BJ (cell line): ENCODE measurements around the gene PIN4. TPM values are rescaled to one million over a fixed set of nuclear protein-coding genes. Genes with fewer than 3 reads are reported as not detected.

ENCODE experiments used
- CTCF ChIA-PET: fragments of 350-600 bp; formaldehyde crosslinking; extraction: SDS; loops from one replicate; lab custom pipeline; 2021; ENCODE audit warnings: antibody characterized with exemption, inconsistent platforms; lab: Yijun Ruan, JAX
- POLR2A ChIA-PET: fragments of 300-600 bp; sonication (Branson Sonifier 250); formaldehyde crosslinking; extraction: SDS; loops from one replicate; lab custom pipeline; 2021; ENCODE audit warnings: antibody characterized with exemption; lab: Charles Lee
- DNase-seq: peaks from one replicate; pipeline ENCODE4 v3.0.0-alpha.2; 2011; ENCODE audit warnings: low read depth
- H3K27me3 ChIP-seq: 2 replicates; pipeline ENCODE4 v1.6.0; 2011; ENCODE audit warnings: low read length; ENCODE audit not compliant: control insufficient read depth, insufficient read depth
- H3K36me3 ChIP-seq: 2 replicates; pipeline ENCODE4 v1.5.1; 2011; ENCODE audit warnings: low read length; ENCODE audit not compliant: control insufficient read depth, insufficient read depth
- H3K4me3 ChIP-seq: 2 replicates; pipeline ENCODE4 v1.5.1; 2011; ENCODE audit warnings: low read depth, mild to moderate bottlenecking, control low read depth, low read length
- CTCF ChIP-seq: IDR thresholded peaks from 2 replicates; pipeline ENCODE4 v1.5.1; 2011; ENCODE audit warnings: low read depth, mild to moderate bottlenecking, control low read depth, inconsistent platforms, low read length, moderate library complexity; ENCODE audit not compliant: insufficient read depth
- polyA plus RNA-seq: library from polyadenylated mRNA; depleted of rRNA; stranded (reverse); fragments of >200 nt; gene quantifications from 2 replicates; pipeline ENCODE4 v1.2.3, GENCODE V29; 2011

The PIN4 gene
- polyA plus RNA-seq, 1 experiment, result 6.5 TPM

DNA sequence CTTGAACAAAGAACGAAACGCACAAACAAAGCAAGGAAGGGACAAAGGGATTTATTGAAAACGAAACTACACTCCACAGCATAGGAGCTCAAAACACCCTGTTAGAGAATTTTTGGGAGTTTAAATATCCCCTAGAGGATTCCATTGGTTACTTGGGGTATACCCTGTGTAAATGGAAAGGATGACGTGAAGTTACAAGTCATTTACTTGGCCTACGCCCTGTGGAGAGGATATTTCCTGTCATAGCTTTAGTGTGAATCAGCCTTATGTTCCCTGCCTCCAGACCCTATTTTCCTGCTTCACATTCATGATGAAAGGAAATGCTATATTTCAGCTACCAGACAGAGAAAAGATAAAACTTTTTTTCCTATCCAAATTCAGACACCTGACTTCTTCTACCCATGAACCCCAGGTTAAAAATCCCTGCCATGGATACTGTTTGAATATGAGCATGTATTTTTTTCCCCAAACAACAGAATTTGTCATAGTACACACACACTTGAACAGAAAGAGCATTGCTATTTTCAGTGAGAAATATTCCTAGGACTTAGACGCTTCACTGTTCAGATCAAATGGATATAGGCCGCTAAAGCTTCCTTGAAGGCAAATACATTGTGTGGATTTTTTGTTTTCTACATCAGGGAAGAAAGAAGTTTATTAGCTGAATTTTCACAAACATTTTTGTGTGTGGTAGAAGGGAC, 20.4 kb downstream of the PIN4 start:
- H3K27me3 ChIP-seq, result no peaks in the 10 kb centered on the region
- ChIA-PET CTCF (interaction anchor here (1.2 kb wide), 1 partner anchor 204 kb away, joined by 3 read pairs; no protein-coding TSS in a partner anchor), POLR2A (interaction anchor here (0.6 kb wide), 1 partner anchor 70 kb away, joined by 4 read pairs; the partner anchor contains the start of gene RTL5)
- no peak overlapping the region for H3K4me3 ChIP-seq
- H3K36me3 ChIP-seq, result peaks cover 2% of the 10 kb centered on the region; the same call in 1 of the 2 replicates
- TF ChIP-seq CTCF, result no peak
- DNase-seq, result peak; percentile 33

GRCh38 chrX:72202792-72203401, 21.3 kb downstream of the PIN4 start:
- Histone ChIP-seq H3K27me3 (no peaks in the 10 kb centered on the region), H3K36me3 (peaks cover 2% of the 10 kb centered on the region; the same call in 1 of the 2 replicates), H3K4me3 (no peak overlapping the region)
- CTCF ChIA-PET, result interaction anchor here (0.6 to 1.2 kb wide), 2 partner anchors 15 to 204 kb away, joined by 3 read pairs; no protein-coding TSS in a partner anchor
- TF ChIP-seq CTCF, result no peak
- DNase-seq, result no peak
- POLR2A ChIA-PET, result no interaction called here

DNA sequence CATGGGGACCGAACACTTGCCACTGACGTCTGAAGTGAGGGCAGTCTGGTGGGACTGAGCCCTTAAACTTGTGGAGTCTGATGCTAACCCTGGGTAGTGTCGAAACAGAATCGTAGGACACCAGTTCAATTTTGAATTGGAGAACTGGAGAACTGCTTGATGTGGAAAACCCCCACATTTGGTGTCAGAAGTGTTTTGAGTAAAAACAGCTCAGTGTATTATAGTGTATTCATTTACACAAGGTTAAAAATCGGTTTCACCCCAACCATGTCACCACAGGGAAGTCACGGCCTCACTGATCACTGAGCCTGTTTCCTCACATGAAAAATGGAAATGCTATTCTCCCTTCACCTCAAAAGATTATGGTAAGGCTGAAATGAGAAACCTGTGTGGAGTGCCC, 21.9 kb downstream of the PIN4 start:
- no peak for DNase-seq
- ChIA-PET CTCF (interaction anchor here (0.6 kb wide), 1 partner anchor 15 kb away, joined by 3 read pairs; no protein-coding TSS in a partner anchor), POLR2A (no interaction called here)
- H3K27me3 ChIP-seq, result no peaks in the 10 kb centered on the region
- no peak overlapping the region for H3K4me3 ChIP-seq
- H3K36me3 ChIP-seq, result peaks cover 2% of the 10 kb centered on the region; the same call in 1 of the 2 replicates
- no peak for TF ChIP-seq CTCF

GRCh38 chrX:72205706-72206105, 24.1 kb downstream of the PIN4 start:
- no peaks in the 10 kb centered on the region for H3K27me3 ChIP-seq
- no peak overlapping the region for H3K4me3 ChIP-seq
- DNase-seq, result no peak
- CTCF ChIA-PET, result no interaction called here
- H3K36me3 ChIP-seq, result no peaks in the 10 kb centered on the region
- TF ChIP-seq CTCF, result no peak
- POLR2A ChIA-PET, result no interaction called here

DNA sequence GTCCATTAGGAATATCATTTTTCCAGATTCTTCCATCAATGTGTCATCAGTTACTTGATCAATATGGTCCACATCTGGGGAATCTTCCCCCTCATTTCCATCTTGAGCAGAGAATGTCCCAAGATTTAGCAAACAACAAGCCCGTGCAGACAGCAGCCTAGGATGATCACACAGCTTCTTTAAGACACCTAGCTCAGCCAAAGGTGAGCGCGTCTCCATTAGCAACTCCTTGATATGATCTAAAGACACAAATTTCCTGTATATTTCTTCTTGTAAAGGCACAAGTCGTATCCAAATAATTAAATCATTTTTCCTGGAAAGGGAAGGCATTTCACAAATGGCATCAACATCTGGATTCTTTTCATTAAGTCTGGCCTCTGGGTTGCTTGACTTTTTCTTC, 25.8 kb downstream of the PIN4 start:
- ChIA-PET CTCF (no interaction called here), POLR2A (no interaction called here)
- Histone ChIP-seq H3K27me3 (no peaks in the 10 kb centered on the region), H3K4me3 (no peak overlapping the region), H3K36me3 (no peaks in the 10 kb centered on the region)
- DNase-seq, result no peak
- no peak for TF ChIP-seq CTCF
